ENCODE data around the gene ZNF394.
A peak's percentile ranks its signal among the peaks of the same experiment; 100 is the strongest.

ZNF394 gene

DNA sequence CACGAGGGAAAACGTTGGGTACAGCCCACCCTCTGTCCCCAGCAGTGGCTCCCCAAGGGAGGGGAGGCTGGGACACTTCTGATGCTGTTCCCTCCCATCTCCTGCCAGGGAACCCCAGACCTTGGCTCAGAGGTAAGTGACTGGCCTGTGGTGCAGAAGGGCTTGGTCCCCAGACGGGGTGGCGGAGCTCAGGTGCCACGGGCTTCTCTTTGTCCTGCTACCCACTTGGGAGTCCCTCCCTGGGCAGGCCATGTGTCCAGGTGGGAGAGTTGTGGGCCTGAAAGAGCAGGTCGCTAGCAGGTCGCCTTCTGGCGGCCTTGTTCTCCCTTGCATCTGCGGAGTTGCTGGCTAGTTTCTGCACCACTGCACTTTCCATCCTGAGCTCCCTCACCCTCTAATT lies 44.2 kb downstream of the ZNF394 start:
- H3K4me3 ChIP-seq (ENCODE audit: control insufficient read depth, low read depth, low read length) = no peak overlapping the region
- no peak for DNase-seq (ENCODE audit: low read depth)
- TF ChIP-seq CTCF (conservative IDR thresholded peaks at IDR 0.05; ENCODE audit: control insufficient read depth, insufficient read depth, low read depth, low read length) = no peak

GRCh38 chr7:99453105-99453504 lies 47.0 kb downstream of the ZNF394 start:
- no peak overlapping the region for H3K4me3 ChIP-seq (ENCODE audit: control insufficient read depth, low read depth, low read length)
- no peak for TF ChIP-seq CTCF (conservative IDR thresholded peaks at IDR 0.05; ENCODE audit: control insufficient read depth, insufficient read depth, low read depth, low read length)
- no peak for DNase-seq (ENCODE audit: low read depth)

- no peak for TF ChIP-seq CTCF (conservative IDR thresholded peaks at IDR 0.05; ENCODE audit: control insufficient read depth, insufficient read depth, low read depth, low read length)
- no peak overlapping the region for H3K4me3 ChIP-seq (ENCODE audit: control insufficient read depth, low read depth, low read length)
- no peak for DNase-seq (ENCODE audit: low read depth)
Measured at GRCh38 chr7:99452541-99452940, 47.5 kb downstream of the ZNF394 start.

- H3K4me3 ChIP-seq (ENCODE audit: control insufficient read depth, low read depth, low read length) = no peak overlapping the region
- no peak for DNase-seq (ENCODE audit: low read depth)
- TF ChIP-seq CTCF (conservative IDR thresholded peaks at IDR 0.05; ENCODE audit: control insufficient read depth, insufficient read depth, low read depth, low read length) = no peak
Measured at GRCh38 chr7:99451936-99452335, 48.1 kb downstream of the ZNF394 start.

DNA sequence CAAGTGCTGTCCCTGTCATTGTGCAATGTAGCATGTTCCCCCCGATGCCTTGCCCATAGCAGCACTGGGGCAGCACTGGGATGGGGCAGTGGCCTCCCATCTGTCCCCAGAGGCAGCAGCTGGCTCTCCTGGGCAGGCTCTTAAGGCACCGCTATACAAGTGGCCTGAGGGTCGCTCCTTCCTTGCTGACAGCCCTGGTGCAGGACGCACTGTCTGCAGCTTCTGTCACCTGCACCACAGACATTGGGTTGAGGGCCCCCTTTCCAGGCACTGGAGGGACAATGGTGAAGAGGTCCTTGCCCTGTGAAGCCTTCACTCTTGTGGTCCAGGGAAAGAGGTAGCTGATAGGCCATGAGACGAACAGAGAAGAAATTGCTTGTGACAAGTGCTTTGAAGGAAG lies 50.8 kb downstream of the ZNF394 start:
- no peak overlapping the region for H3K4me3 ChIP-seq (ENCODE audit: control insufficient read depth, low read depth, low read length)
- no peak for DNase-seq (ENCODE audit: low read depth)
- no peak for TF ChIP-seq CTCF (conservative IDR thresholded peaks at IDR 0.05; ENCODE audit: control insufficient read depth, insufficient read depth, low read depth, low read length)

- H3K4me3 ChIP-seq (ENCODE audit: control insufficient read depth, low read depth, low read length) = no peak overlapping the region
- TF ChIP-seq CTCF (conservative IDR thresholded peaks at IDR 0.05; ENCODE audit: control insufficient read depth, insufficient read depth, low read depth, low read length) = no peak
- no peak for DNase-seq (ENCODE audit: low read depth)
Measured at GRCh38 chr7:99448855-99449254, 51.2 kb downstream of the ZNF394 start.

DNA sequence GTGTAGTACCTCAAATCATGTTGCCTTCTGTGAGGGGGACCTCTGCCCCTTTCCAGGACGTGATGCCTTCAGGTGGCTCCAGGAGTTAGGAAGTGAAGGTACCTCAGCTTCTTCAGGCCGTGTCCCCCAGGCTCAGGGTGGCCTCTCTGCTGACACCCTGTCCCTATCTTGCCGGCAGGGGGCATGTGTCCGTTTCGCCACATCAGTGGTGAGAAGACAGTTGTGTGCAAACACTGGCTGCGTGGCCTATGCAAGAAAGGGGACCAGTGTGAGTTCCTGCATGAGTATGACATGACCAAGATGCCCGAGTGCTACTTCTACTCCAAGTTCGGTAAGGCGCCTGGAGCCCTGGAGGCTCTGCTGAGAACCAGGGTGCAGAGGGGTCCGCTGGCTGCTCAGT lies 52.1 kb downstream of the ZNF394 start:
- DNase-seq (ENCODE audit: low read depth) = no peak
- TF ChIP-seq CTCF (conservative IDR thresholded peaks at IDR 0.05; ENCODE audit: control insufficient read depth, insufficient read depth, low read depth, low read length) = peak; percentile 22
- no peak overlapping the region for H3K4me3 ChIP-seq (ENCODE audit: control insufficient read depth, low read depth, low read length)
